CD4-positive, alpha-beta T cell (primary cell): ENCODE results near the gene CD207. TPM values are rescaled to one million over a fixed set of nuclear protein-coding genes. Genes with fewer than 3 reads are reported as not detected.

ENCODE experiments used
- ATAC-seq: fragments of 200-7000 bp; cut with Tn5 transposase; one replicate; pipeline ENCODE4 v1.10.0; 2022; ENCODE audit warnings: mild to moderate bottlenecking; ENCODE audit not compliant: poor library complexity
- CTCF ChIA-PET: fragments of 350-600 bp; sonication (Branson Sonifier 250); formaldehyde crosslinking; loops from one replicate; lab custom pipeline; 2021; ENCODE audit warnings: antibody characterized with exemption, inconsistent platforms; lab: Charles Lee
- POLR2A ChIA-PET: fragments of 350-600 bp; sonication (Branson Sonifier 250); formaldehyde crosslinking; loops from one replicate; lab custom pipeline; 2021; ENCODE audit warnings: antibody characterized with exemption, inconsistent platforms; lab: Charles Lee
- DNase-seq, 14 experiments: peaks; one replicate each; pipeline ENCODE4 v3.0.0-alpha.2; 2013 to 2020; ENCODE audit warnings: mixed read lengths in 2 of 14
- H3K27ac ChIP-seq, 2 donors: one replicate each; pipeline versions ENCODE4 v1.5.1 to v1.7.0; 2013; ENCODE audit warnings: low read length in 2 of 2, low read depth in 1 of 2, mild to moderate bottlenecking in 1 of 2
- H3K27me3 ChIP-seq, 2 experiments: 1 replicate in 1 of 2; 2 replicates in 1 of 2; pipeline versions ENCODE4 v1.6.1 to v1.7.0; 2013; ENCODE audit warnings: low read length in 2 of 2, control low read depth in 1 of 2, mild to moderate bottlenecking in 1 of 2, moderate library complexity in 1 of 2; ENCODE audit not compliant: insufficient read depth in 2 of 2, control insufficient read depth in 1 of 2
- H3K36me3 ChIP-seq: one replicate; pipeline ENCODE4 v1.6.1; 2013; ENCODE audit warnings: low read length, control low read depth; ENCODE audit not compliant: insufficient read depth
- H3K4me1 ChIP-seq: one replicate; pipeline ENCODE4 v1.6.1; 2013; ENCODE audit warnings: low read length, control low read depth; ENCODE audit not compliant: insufficient read depth
- H3K4me3 ChIP-seq: one replicate; pipeline ENCODE4 v1.5.1; 2013; ENCODE audit warnings: mild to moderate bottlenecking, low read length, moderate library complexity
- H3K9me3 ChIP-seq, 2 experiments: 1 replicate in 1 of 2; 2 replicates in 1 of 2; pipeline versions ENCODE4 v1.6.1 to v1.7.0; 2013; ENCODE audit warnings: low read length in 2 of 2, mild to moderate bottlenecking in 2 of 2, control low read depth in 1 of 2, moderate library complexity in 1 of 2; ENCODE audit not compliant: control insufficient read depth in 1 of 2, insufficient read depth in 1 of 2
- H3K27ac Mint-ChIP-seq: one replicate; pipeline ENCODE4 v1.8.0; 2020; ENCODE audit warnings: mixed read lengths
- H3K27me3 Mint-ChIP-seq: one replicate; pipeline ENCODE4 v1.8.0; 2021; ENCODE audit warnings: mixed read lengths
- H3K36me3 Mint-ChIP-seq: one replicate; pipeline ENCODE4 v1.8.0; 2021; ENCODE audit warnings: low read depth, mixed read lengths
- H3K4me1 Mint-ChIP-seq: one replicate; pipeline ENCODE4 v1.8.0; 2021; ENCODE audit warnings: low read depth, mixed read lengths
- H3K4me3 Mint-ChIP-seq: one replicate; pipeline ENCODE4 v1.8.0; 2020; ENCODE audit warnings: mild to moderate bottlenecking, mixed read lengths
- H3K9me3 Mint-ChIP-seq: one replicate; pipeline ENCODE4 v1.8.0; 2020; ENCODE audit warnings: mixed read lengths
- intact Hi-C, 2 experiments: fragments of 100-400 bp; cut with DNase I in 1 of 2; cut with micrococcal nuclease in 1 of 2; formaldehyde crosslinking; loops; one replicate each; pipeline versions ENCODE4 v1.15.1 to v1.9.0; 2023 to 2025; cut with DNase I, micrococcal nuclease
- total RNA-seq, 174 experiments: library from RNA in 2 of 174; stranded (reverse) in 2 of 174; gene quantifications; one replicate each; pipeline ENCODE4 v1.2.3 and lab custom pipeline; 2021 to 2026
- TF ChIP-seq, protein P1 (sequence below): fragments of 200-600 bp; IDR thresholded peaks from one replicate; pipeline ENCODE4 v1.8.0; 2022; ENCODE audit warnings: antibody characterized with exemption, mild to moderate bottlenecking

The CD207 gene
- total RNA-seq, 2 experiments from 2014 or later: 0.25 TPM; not detected in 1

DNA sequence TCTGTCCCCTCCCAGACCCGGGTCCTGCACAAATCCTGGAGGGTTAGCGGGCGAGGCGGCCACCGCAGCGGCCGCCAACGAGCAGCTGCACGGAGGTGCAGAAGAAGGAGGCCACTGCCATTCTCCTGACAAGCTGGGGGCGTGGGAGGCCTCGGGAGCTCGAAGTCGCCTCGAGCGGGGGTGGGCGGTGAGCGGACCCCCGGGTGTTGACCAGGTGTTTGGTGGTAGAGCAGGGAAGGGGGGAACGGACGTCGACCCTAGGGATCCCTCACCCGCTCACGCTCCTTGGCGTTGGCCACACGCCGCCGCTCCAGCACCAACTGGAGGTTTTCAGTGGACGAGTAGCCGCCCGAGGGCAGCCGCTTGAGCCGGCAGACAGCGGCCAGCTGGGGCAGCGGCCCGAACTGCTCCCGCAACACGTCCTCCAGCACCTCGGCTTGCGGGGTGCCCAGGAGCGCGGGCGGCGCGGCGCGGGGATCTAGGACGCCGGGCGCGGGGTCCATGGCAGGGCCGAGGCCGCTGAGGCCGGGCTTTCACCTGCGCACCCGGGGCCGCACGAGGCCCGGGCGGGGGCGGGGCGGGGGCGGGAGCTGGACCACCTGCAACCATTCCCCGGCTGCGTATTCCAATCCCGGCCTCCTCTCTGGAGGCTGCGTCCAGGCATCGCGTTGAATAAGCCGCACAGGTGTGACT, 45.3 kb downstream of the CD207 start, which contains the start of gene FIGLA:
Gene FIGLA, minus strand, starts transcription at position 508 of the 693 bp plus-strand sequence. Its CDS starts 5 bp downstream, at position 503.
- POLR2A ChIA-PET: no interaction called here
- H3K27ac Mint-ChIP-seq: no peak within 1 kb of the TSS
- intact Hi-C loops: loop anchor here in 1 of 2 experiments (2.0 to 5.0 kb wide), 2 partner anchors 72 to 131 kb away; no protein-coding TSS in a partner anchor

DNA sequence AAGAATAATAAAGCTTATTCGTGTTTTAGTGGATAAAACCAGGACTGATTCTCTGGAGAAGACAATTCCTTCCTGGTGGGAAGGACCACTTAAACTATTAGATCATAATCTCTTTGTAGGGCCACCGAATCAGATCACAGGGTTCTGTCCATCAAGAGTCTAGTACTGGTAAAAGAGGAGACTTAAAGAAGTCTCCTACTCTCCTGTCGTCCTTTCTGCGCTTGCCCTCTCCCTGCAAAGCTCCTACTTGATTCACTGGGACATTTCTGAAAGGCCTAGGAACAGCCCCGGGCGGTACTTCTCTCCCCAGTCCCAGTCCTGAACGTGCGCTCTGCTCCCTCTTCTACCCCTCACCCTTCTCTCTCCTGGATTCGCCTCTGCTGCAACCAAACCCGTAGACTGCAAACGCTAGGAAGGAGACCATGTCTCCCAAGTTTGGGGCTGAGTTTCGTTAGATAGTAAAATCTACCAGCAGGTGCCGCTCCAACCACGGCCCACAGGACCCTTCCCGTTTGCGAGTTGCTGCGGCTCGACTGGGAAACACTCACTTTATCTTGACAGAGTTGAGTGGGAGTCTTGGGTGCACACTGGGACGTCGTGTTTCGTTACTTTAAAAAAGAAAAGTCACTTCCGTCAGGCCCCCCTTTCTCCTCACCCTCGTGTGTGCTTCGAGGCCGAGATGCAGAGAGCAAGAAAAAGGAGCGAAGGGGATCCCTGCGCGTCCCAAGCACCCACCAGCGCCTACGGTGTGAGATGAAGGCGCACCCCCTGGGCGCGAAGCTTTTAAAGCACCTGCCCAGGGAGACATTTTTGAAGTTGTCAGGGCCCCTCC, 46.1 kb downstream of the CD207 start:
- H3K36me3 Mint-ChIP-seq: no peaks in the 10 kb centered on the region
- ATAC-seq: peak; percentile 73
- no peak overlapping the region for H3K27ac Mint-ChIP-seq
- peaks cover 0 to 5% of the 10 kb centered on the region in 2 experiments for H3K9me3 ChIP-seq
- intact Hi-C loops: loop anchor here (1.0 to 5.0 kb wide), 6 partner anchors 73 to 487 kb away; partner anchors contain the start of gene FAM136A (in 1 of the 2)
- H3K4me1 ChIP-seq: peaks cover 11% of the 10 kb centered on the region
- peak; percentile 36 to 79 (median 56) for DNase-seq
- CTCF ChIA-PET: interaction anchor here (0.6 to 2.2 kb wide), 2 partner anchors 9 to 82 kb away, joined by 4 to 5 read pairs; no protein-coding TSS in a partner anchor
- H3K27me3 ChIP-seq: peaks cover 31 to 53% of the 10 kb centered on the region in 2 experiments
- POLR2A ChIA-PET: interaction anchor here (0.8 kb wide), 1 partner anchor 82 kb away, joined by 3 read pairs; no protein-coding TSS in a partner anchor
- H3K4me1 Mint-ChIP-seq: peaks cover 13% of the 10 kb centered on the region
- H3K27me3 Mint-ChIP-seq: peaks cover 71% of the 10 kb centered on the region
- TF ChIP-seq, protein P1, sequence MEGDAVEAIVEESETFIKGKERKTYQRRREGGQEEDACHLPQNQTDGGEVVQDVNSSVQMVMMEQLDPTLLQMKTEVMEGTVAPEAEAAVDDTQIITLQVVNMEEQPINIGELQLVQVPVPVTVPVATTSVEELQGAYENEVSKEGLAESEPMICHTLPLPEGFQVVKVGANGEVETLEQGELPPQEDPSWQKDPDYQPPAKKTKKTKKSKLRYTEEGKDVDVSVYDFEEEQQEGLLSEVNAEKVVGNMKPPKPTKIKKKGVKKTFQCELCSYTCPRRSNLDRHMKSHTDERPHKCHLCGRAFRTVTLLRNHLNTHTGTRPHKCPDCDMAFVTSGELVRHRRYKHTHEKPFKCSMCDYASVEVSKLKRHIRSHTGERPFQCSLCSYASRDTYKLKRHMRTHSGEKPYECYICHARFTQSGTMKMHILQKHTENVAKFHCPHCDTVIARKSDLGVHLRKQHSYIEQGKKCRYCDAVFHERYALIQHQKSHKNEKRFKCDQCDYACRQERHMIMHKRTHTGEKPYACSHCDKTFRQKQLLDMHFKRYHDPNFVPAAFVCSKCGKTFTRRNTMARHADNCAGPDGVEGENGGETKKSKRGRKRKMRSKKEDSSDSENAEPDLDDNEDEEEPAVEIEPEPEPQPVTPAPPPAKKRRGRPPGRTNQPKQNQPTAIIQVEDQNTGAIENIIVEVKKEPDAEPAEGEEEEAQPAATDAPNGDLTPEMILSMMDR: peak; percentile 66
- no peaks in the 10 kb centered on the region for H3K36me3 ChIP-seq
- peak overlapping the region; percentile 81 for H3K4me3 Mint-ChIP-seq
- H3K9me3 Mint-ChIP-seq: no peaks in the 10 kb centered on the region
- H3K4me3 ChIP-seq: peak overlapping the region; percentile 38
- H3K27ac ChIP-seq: no peak overlapping the region

More for the DNA sequence above, 45.3 kb downstream of the CD207 start, which contains the start of gene FIGLA:
- H3K27me3 ChIP-seq: peaks cover 31 to 53% of the 10 kb centered on the region in 2 experiments
- Mint-ChIP-seq H3K4me1 (peaks cover 10% of the 10 kb centered on the region), H3K27me3 (peaks cover 73% of the 10 kb centered on the region), H3K9me3 (no peaks in the 10 kb centered on the region), H3K36me3 (no peaks in the 10 kb centered on the region), H3K4me3 (peak within 1 kb of the TSS; percentile 81)
- TF ChIP-seq, protein P1: no peak
- ATAC-seq (no peak), DNase-seq (peak in 2 of 14 experiments; percentile 13 to 16)
- H3K27ac ChIP-seq: no peak within 1 kb of the TSS
- H3K36me3 ChIP-seq: no peaks in the 10 kb centered on the region
- H3K4me3 ChIP-seq: peak within 1 kb of the TSS; percentile 38
- peaks cover 11% of the 10 kb centered on the region for H3K4me1 ChIP-seq
- peaks cover 0 to 5% of the 10 kb centered on the region in 2 experiments for H3K9me3 ChIP-seq
- CTCF ChIA-PET: interaction anchor here (2.2 kb wide), 1 partner anchor 81 kb away, joined by 5 read pairs; no protein-coding TSS in a partner anchor
